ENCODE data around the gene NR2F2. TPM values are rescaled to one million over a fixed set of nuclear protein-coding genes. Genes with fewer than 3 reads are reported as not detected.

The NR2F2 gene
- total RNA-seq, 1 donor from 2014 or later, result 1.9 TPM

GRCh38 chr15:96362755-96363651 lies 32.5 kb downstream of the NR2F2 start:
- Mint-ChIP-seq H3K4me3 (ENCODE audit: unreplicated experiment) (no peak overlapping the region), H3K27ac (ENCODE audit: unreplicated experiment) (no peak overlapping the region), H3K4me1 (ENCODE audit: low read depth, unreplicated experiment) (peaks cover 6% of the 10 kb centered on the region), H3K36me3 (ENCODE audit: unreplicated experiment) (no peaks in the 10 kb centered on the region), H3K27me3 (ENCODE audit: unreplicated experiment) (peaks cover 40% of the 10 kb centered on the region), H3K9me3 (ENCODE audit: unreplicated experiment) (peaks cover 5% of the 10 kb centered on the region)
- no peak for DNase-seq
- TF ChIP-seq CTCF (IDR thresholded peaks at IDR 0.05; ENCODE audit: partially characterized antibody, unreplicated experiment), result no peak

- no peak for TF ChIP-seq CTCF (IDR thresholded peaks at IDR 0.05; ENCODE audit: partially characterized antibody, unreplicated experiment)
- peaks cover 6% of the 10 kb centered on the region for H3K4me1 Mint-ChIP-seq (ENCODE audit: low read depth, unreplicated experiment)
- no peak overlapping the region for H3K4me3 Mint-ChIP-seq (ENCODE audit: unreplicated experiment)
- H3K9me3 Mint-ChIP-seq (ENCODE audit: unreplicated experiment), result peaks cover 2% of the 10 kb centered on the region
- peaks cover 37% of the 10 kb centered on the region for H3K27me3 Mint-ChIP-seq (ENCODE audit: unreplicated experiment)
- no peaks in the 10 kb centered on the region for H3K36me3 Mint-ChIP-seq (ENCODE audit: unreplicated experiment)
- H3K27ac Mint-ChIP-seq (ENCODE audit: unreplicated experiment), result no peak overlapping the region
- DNase-seq, result no peak
Observed at GRCh38 chr15:96363707-96364106, 33.2 kb downstream of the NR2F2 start.

GRCh38 chr15:96365781-96366525 lies 35.5 kb downstream of the NR2F2 start:
- H3K4me1 Mint-ChIP-seq (ENCODE audit: low read depth, unreplicated experiment), result peaks cover 6% of the 10 kb centered on the region
- no peak overlapping the region for H3K27ac Mint-ChIP-seq (ENCODE audit: unreplicated experiment)
- H3K27me3 Mint-ChIP-seq (ENCODE audit: unreplicated experiment), result peaks cover 48% of the 10 kb centered on the region
- H3K9me3 Mint-ChIP-seq (ENCODE audit: unreplicated experiment), result peaks cover 6% of the 10 kb centered on the region
- H3K4me3 Mint-ChIP-seq (ENCODE audit: unreplicated experiment), result no peak overlapping the region
- TF ChIP-seq CTCF (IDR thresholded peaks at IDR 0.05; ENCODE audit: partially characterized antibody, unreplicated experiment), result no peak
- no peaks in the 10 kb centered on the region for H3K36me3 Mint-ChIP-seq (ENCODE audit: unreplicated experiment)
- no peak for DNase-seq

- peaks cover 49% of the 10 kb centered on the region for H3K27me3 Mint-ChIP-seq (ENCODE audit: unreplicated experiment)
- no peaks in the 10 kb centered on the region for H3K36me3 Mint-ChIP-seq (ENCODE audit: unreplicated experiment)
- H3K27ac Mint-ChIP-seq (ENCODE audit: unreplicated experiment), result no peak overlapping the region
- peaks cover 5% of the 10 kb centered on the region for H3K4me1 Mint-ChIP-seq (ENCODE audit: low read depth, unreplicated experiment)
- peaks cover 6% of the 10 kb centered on the region for H3K9me3 Mint-ChIP-seq (ENCODE audit: unreplicated experiment)
- DNase-seq, result no peak
- no peak for TF ChIP-seq CTCF (IDR thresholded peaks at IDR 0.05; ENCODE audit: partially characterized antibody, unreplicated experiment)
- no peak overlapping the region for H3K4me3 Mint-ChIP-seq (ENCODE audit: unreplicated experiment)
Observed at GRCh38 chr15:96366526-96366877, 36.0 kb downstream of the NR2F2 start.

Data from glutamatergic neuron (in vitro differentiated cells).